Thyroid gland (tissue), 4 donors: ENCODE data around the gene WDSUB1. TPM values are rescaled to one million over a fixed set of nuclear protein-coding genes. Genes with fewer than 3 reads are reported as not detected.

Source experiments
- DNase-seq, 2 donors: peaks; one replicate each; pipeline ENCODE4 v3.0.0-alpha.2; 2019
- H3K27ac ChIP-seq, 3 donors: fragments of 200-600 bp; sonication (generic); 1 replicate in 2 of 3; 2 replicates in 1 of 3; pipeline ENCODE4 v1.5.1; 2016 to 2019; ENCODE audit warnings: mild to moderate bottlenecking in 1 of 3, moderate library complexity in 1 of 3
- H3K27me3 ChIP-seq: fragments of 200-600 bp; sonication (generic); one replicate; pipeline ENCODE4 v1.5.1; 2019
- H3K36me3 ChIP-seq, 2 donors: fragments of 200-600 bp; sonication (generic); one replicate each; pipeline ENCODE4 v1.5.1; 2016 to 2019
- H3K4me1 ChIP-seq, 2 donors: fragments of 200-600 bp; sonication (generic); one replicate each; pipeline ENCODE4 v1.5.1; 2017 to 2019
- H3K4me3 ChIP-seq, 3 donors: fragments of 200-600 bp; sonication (generic); replicated peaks in 1 of 3; 1 replicate in 2 of 3; 2 replicates in 1 of 3; pipeline ENCODE4 v1.5.1; 2016; ENCODE audit warnings: mild to moderate bottlenecking in 1 of 3
- H3K9me3 ChIP-seq: fragments of 200-600 bp; sonication (generic); one replicate; pipeline ENCODE4 v1.5.1; 2017
- CTCF ChIP-seq, 6 experiments: fragments of 200-600 bp in 3 of 6; fragments of 450-650 bp in 3 of 6; sonication (generic) in 3 of 6; IDR thresholded peaks; one replicate each; pipeline ENCODE4 v1.5.1; 2016 to 2019; ENCODE audit warnings: antibody characterized with exemption in 6 of 6, mild to moderate bottlenecking in 2 of 6, inconsistent platforms in 1 of 6, moderate library complexity in 1 of 6
- POLR2A ChIP-seq, 2 donors: fragments of 450-650 bp; IDR thresholded peaks; one replicate each; pipeline ENCODE4 v1.6.1; 2017; ENCODE audit warnings: antibody characterized with exemption in 2 of 2, mild to moderate bottlenecking in 2 of 2, moderate library complexity in 1 of 2
- WGBS, 2 donors: methylation state at CpG; one replicate each; pipeline ENCODE4 v1.1.5; 2017; 5-methylcytosine and 5-hydroxymethylcytosine counted together
- intact Hi-C: fragments of 100-400 bp; cut with DNase I; formaldehyde crosslinking; loops from one replicate; pipeline ENCODE4 v1.15.1; 2023
- microRNA-seq: library from miRNA; unstranded; fragments of <30 nt; microRNA quantifications from one replicate; pipeline ENCODE4, GENCODE V29; 2016
- small RNA-seq: library from RNA; depleted of rRNA; stranded (forward); fragments of <200 nt; gene quantifications from one replicate; pipeline ENCODE3, GENCODE V24; 2016
- total RNA-seq, 4 donors: library from RNA; depleted of rRNA; stranded (reverse); fragments of >200 nt; gene quantifications; one replicate each; pipeline ENCODE4 v1.2.3, GENCODE V29; 2016

WDSUB1 gene
- total RNA-seq, 4 donors from 2014 or later, result 13.2 to 22.9 (median 18.2) TPM

- no peak for DNase-seq
- Histone ChIP-seq H3K27me3 (no peaks in the 10 kb centered on the region), H3K4me1 (no peaks in the 10 kb centered on the region), H3K9me3 (no peaks in the 10 kb centered on the region), H3K36me3 (peaks cover 6 to 20% of the 10 kb centered on the region in 2 donors), H3K27ac (no peak overlapping the region), H3K4me3 (no peak overlapping the region)
- 91 to 93% methylated on average over 12 of the region's 12 CpGs for WGBS, 2 donors
- intact Hi-C loops, result no loop called here
- TF ChIP-seq CTCF (IDR thresholded peaks at IDR 0.05), result no peak
- no peak for TF ChIP-seq POLR2A (IDR thresholded peaks at IDR 0.05)
Observed at GRCh38 chr2:159192371-159192918, 94.1 kb downstream of the WDSUB1 start.

GRCh38 chr2:159188449-159188848 lies 98.1 kb downstream of the WDSUB1 start:
- 75 to 81% methylated on average over 3 to 4 of the region's 4 CpGs for WGBS, 2 donors

GRCh38 chr2:159187106-159187505 lies 99.4 kb downstream of the WDSUB1 start:
- WGBS, 2 donors, result 63 to 67% methylated on average over 6 of the region's 6 CpGs
- H3K4me3 ChIP-seq, result no peak overlapping the region
- TF ChIP-seq CTCF (IDR thresholded peaks at IDR 0.05) (no peak), POLR2A (IDR thresholded peaks at IDR 0.05) (no peak)
- DNase-seq, result no peak
- intact Hi-C loops, result no loop called here
- H3K27ac ChIP-seq, result peak overlapping the region in 2 of 3 donors; percentile 48 to 54
- no peaks in the 10 kb centered on the region for H3K27me3 ChIP-seq
- no peaks in the 10 kb centered on the region for H3K9me3 ChIP-seq
- H3K4me1 ChIP-seq, result peaks cover 25 to 31% of the 10 kb centered on the region in 2 donors
- H3K36me3 ChIP-seq, result peaks cover 0 to 13% of the 10 kb centered on the region in 2 donors

More at GRCh38 chr2:159188449-159188848, 98.1 kb downstream of the WDSUB1 start:
- no peaks in the 10 kb centered on the region for H3K27me3 ChIP-seq
- intact Hi-C loops, result no loop called here
- H3K36me3 ChIP-seq, result peaks cover 0 to 13% of the 10 kb centered on the region in 2 donors
- no peak overlapping the region for H3K27ac ChIP-seq
- no peak for DNase-seq
- no peaks in the 10 kb centered on the region for H3K9me3 ChIP-seq
- H3K4me3 ChIP-seq, result no peak overlapping the region
- TF ChIP-seq CTCF (IDR thresholded peaks at IDR 0.05) (no peak), POLR2A (IDR thresholded peaks at IDR 0.05) (no peak)
- peaks cover 18 to 23% of the 10 kb centered on the region in 2 donors for H3K4me1 ChIP-seq

- Histone ChIP-seq H3K27me3 (no peaks in the 10 kb centered on the region), H3K9me3 (no peaks in the 10 kb centered on the region), H3K4me3 (no peak overlapping the region), H3K4me1 (peaks cover 25 to 31% of the 10 kb centered on the region in 2 donors), H3K36me3 (peaks cover 0 to 13% of the 10 kb centered on the region in 2 donors), H3K27ac (peak overlapping the region; percentile 23 to 54 (median 48))
- intact Hi-C loops, result no loop called here
- WGBS, 2 donors, result 91 to 92% methylated on average over 4 of the region's 4 CpGs
- DNase-seq, result peak; percentile 31 to 35
- TF ChIP-seq POLR2A (IDR thresholded peaks at IDR 0.05), result no peak
- no peak for TF ChIP-seq CTCF (IDR thresholded peaks at IDR 0.05)
Observed at GRCh38 chr2:159186462-159186861, 100.0 kb downstream of the WDSUB1 start.

Small RNA genes lying within 50 kb of the gene (microRNA-seq; reads per million reads assigned to microRNA genes)
- not detected for gene MIR6888

Small RNA genes lying within 50 kb of the gene (small RNA-seq; reads per million reads assigned to genes)
- gene MIR6888, result not detected
